T-helper 1 cell (primary cell): ENCODE results near the gene MMP2.

Experiments used
- DNase-seq, 5 donors: peaks; one replicate each; pipeline ENCODE4 v3.0.0-alpha.2; 2012 to 2020
- total RNA-seq, 4 donors: gene quantifications; one replicate each; lab custom pipeline; 2026; lab: John Stamatoyannopoulos, UW

The MMP2 gene
- 0 reads per million in 4 donors for total RNA-seq

DNA sequence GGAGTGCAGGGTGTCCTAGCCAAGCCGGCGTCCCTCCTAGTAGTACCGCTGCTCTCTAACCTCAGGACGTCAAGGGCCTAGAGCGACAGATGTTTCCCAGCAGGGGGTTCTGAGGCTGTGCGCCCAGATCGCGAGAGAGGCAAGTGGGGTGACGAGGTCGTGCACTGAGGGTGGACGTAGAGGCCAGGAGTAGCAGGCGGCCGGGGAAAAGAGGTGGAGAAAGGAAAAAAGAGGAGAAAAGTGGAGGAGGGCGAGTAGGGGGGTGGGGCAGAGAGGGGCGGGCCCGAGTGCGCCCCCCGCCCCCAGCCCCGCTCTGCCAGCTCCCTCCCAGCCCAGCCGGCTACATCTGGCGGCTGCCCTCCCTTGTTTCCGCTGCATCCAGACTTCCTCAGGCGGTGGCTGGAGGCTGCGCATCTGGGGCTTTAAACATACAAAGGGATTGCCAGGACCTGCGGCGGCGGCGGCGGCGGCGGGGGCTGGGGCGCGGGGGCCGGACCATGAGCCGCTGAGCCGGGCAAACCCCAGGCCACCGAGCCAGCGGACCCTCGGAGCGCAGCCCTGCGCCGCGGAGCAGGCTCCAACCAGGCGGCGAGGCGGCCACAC, at the start of gene MMP2:
MMP2 (plus strand) TSS at position 372 of the 603 bp plus-strand sequence. CDS start 282 bp downstream, outside the sequence.
- DNase-seq, result no peak

GRCh38 chr16:55433030-55433429, 46.0 kb upstream of the MMP2 start:
- no peak for DNase-seq

DNA sequence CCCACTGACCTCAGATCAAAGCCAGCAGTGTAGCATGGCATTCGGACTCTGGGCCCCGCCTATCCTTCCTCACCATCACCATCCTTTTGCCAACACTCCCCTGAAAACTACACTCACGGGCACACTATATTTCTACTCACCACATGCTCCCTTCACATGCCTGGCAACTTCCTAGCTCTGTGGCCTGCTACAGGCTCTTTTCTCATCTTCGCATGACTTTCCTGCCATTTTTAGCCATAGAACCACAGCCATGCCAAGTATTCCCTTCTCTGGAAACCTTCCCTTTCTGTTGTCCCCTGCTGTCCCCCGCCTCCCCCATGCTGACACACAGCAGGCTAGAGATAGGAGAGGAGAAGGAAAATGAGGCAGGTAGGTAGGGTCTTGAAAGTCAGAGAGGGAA, 45.5 kb upstream of the MMP2 start:
- DNase-seq, result no peak

DNA sequence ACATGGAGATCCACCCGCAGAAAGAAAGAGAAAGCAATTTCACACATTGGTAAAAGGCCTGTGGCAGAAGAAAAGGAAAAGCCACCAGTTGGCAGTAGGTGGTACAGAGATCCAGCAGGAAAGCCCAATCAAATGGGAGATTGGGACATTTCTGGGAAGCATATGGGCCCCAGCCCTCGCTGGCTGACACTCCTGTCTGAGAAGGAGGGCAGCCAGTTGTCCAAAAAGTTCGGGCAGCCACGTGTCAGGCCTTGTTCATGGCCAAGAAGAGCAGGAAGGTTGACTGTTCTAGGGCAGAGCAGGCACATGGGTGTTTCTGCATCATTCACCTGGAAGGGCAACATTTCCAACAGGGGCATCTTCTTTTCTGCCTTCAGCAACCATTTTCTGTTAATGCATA, 45.0 kb upstream of the MMP2 start:
- no peak for DNase-seq

- no peak for DNase-seq
These were observed 43.6 kb upstream of the MMP2 start for GRCh38 chr16:55435387-55435786.

GRCh38 chr16:55436587-55436986, 42.4 kb upstream of the MMP2 start:
- no peak for DNase-seq

- DNase-seq, result no peak
These were observed 41.4 kb upstream of the MMP2 start for GRCh38 chr16:55437625-55438024.

DNA sequence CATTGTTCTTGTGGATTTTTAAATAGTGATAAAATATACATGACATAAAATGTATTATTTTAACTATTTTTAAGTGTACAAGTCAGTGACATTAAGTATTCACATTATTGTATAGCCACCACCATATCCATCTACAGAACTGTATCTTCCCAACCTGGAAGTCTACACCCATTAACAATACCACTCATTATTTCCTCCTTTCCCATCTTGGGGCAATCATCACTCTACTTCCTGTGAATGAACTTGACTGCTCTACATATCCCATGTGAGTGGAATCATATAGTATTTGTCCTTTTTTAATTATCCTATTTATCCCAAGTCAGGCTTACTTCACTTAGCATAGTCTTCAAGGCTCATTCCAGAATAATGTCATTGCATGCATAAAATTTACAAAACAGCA, 40.7 kb upstream of the MMP2 start:
- no peak for DNase-seq

DNA sequence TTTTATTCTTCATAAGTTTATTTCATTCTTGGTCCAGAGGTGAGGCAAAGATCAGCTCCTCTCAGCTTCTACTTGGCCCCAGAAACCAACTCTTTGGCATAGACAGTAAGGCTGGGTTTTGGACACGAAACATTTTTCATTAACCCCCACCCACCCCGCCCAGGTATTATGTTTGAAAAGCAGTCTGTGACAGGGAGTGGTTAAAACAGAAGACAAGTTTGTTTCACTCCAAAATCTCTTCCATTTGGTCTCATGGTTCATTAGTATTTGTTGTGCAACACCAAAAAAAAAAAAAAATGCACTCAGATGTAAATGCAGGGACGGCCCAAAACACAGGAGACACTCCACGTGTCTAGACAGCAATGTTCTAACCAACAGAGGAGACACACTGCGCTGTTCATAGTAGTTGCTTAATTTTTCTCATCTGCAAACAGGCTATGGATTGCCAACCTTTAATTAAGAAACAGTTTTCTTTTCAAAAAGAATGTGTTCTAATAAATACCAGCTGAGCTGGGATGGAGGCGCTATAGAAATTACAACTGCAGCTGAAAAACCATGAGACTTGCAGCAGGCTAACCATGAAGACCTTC, 39.8 kb upstream of the MMP2 start:
- no peak for DNase-seq

DNA sequence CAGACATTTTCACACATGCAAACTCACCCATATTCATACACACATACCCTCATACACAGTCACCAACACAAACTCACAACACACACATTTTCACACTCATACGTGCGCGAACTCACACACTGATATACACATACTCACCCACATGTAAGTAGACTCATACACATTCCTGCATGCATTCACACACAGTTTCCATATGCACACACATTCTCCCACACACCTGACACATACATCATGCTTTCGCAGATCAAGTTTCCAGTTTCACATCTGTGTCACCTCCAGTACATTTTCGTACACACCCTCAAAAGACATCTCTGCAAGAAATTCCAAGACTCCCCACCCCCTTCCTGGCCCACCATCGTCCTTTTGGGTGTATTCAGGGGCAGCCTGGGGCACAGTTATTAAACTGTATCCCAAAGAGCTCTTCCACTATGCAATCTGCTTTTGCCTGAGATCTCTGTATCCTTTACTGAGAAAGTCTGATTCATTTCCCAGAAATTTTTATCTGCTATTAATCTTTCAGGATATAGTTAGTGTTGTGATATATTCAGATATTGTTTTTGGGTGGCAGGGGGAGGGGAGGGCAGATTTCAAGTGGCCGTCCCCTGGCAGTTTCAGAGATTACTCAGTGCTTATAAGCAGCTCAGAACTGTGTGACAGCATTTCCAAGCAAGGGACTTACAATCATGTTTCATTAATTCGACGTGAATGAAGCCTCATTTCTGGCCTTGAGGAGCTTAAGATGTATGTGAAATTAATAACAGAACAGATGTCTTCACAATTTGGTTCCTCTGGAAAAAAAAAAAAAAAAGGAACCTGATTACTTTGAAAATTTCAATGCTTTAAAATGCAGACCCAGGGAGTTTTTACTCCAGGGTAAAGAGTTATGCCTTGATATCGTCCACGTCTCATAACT, 35.3 kb upstream of the MMP2 start:
- DNase-seq, result no peak

DNA sequence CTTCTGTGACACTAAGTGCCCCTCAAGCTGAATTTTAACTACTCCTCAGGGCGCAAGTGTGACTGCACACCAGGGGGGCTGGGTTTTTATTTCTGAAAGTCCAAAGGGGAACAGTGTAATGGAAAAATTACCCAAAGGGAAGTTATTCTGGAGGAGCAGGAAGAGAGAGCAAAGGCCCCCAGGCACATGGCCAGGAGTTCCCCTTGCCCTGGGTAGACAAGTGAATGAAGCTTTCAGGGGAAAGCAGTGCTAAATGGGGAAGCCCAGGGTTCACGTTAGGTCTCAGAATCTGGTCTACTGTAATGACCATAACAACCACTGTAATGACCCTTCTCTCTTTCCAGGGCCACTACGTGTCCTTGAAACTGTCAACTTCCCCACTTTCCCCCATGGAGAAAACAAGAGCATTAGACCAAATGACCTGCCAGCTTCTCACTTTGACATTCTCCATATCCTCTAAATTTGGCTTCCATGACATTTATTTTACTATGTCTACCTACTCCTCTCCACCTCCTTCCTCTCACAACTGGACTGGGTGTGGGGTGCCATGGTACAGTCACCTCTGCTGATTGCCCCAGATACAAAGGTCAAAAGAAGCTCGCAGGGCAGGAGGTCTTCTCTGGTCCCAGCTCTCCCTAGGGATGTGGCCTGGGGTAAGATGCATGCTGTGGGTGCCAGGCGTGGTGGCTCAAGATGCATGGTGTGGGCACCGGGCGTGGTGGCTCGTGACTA, 34.1 kb upstream of the MMP2 start:
- no peak for DNase-seq

DNA sequence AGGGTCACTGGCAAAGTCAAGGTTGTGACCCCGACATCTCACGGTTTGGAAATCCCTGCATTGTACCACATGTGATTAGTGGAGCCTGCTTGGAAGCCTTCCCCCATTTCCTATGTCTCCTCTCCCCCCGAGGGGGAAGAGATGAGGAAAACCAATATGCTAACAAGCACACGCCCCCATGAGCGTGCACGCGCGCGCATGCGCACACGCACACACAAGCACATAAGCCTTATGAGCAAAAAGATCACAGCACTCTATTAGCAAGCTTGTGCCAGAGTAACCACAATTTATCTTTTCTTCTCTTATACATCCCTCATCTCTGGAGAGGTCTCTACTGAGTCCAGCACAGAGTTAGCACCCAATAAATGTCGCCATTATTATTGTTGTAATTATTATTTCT, 31.8 kb upstream of the MMP2 start:
- DNase-seq, result no peak

- DNase-seq, result no peak
These were observed 26.0 kb upstream of the MMP2 start for GRCh38 chr16:55452996-55453395.

DNA sequence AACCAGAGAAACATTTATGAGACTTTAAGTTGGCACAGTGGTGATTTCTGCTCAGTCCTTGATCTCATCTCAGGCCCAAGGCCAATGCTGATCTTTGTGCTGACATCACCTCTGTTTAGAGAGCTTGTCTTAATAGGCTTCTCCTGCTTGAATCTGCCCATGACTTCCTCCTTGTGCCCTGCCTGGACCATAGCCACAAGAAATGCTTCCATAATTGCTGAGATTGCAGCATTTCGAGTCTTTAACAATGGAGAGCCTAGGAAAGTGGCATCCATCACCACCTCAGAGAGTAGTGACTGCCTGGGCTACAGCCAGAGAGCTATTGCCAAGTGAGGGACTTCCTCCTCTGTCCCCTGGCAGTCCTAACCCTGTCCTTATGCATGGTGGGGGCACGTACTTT, 25.1 kb upstream of the MMP2 start:
- no peak for DNase-seq

DNA sequence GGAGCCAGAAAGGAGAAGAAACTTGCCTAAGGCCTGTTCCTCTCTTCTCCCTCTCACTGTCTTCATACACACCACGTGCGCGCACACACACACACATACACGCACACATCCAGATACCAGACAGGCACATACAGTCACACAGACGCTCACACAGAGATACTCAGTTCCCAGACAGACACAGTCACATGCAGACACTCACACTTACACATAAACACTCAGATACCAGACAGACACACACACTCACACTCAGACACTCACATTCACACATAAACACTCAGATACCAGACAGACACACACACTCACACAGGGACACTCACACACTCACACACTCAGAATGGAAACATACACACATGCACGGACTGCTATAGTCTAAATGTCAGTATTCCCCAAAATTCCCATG, 24.1 kb upstream of the MMP2 start:
- DNase-seq, result no peak

DNA sequence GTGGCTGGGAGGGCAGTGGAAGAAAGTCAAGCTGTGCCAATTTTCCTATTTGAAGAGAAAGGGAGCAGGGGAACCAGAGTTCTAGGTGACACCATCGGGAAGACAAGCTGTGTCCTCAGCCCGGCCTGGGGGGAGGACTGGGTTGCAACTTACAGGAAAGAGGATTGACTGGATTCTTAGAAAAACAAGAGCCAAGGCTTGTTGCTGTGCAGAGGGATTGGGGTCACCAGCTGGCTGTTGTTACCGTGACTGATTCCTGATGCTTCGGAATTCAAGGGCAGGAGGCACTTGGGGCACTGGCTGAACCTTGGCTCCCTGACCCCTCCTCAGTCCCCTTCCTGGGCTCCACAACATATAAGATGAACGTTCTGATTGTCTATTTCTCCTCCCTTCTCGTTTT, 16.8 kb upstream of the MMP2 start:
- no peak for DNase-seq

GRCh38 chr16:55464375-55464774, 14.6 kb upstream of the MMP2 start:
- DNase-seq, result no peak

- peak; percentile 55 to 76 (median 72) for DNase-seq
These were observed 13.7 kb upstream of the MMP2 start for GRCh38 chr16:55465077-55465896.

GRCh38 chr16:55466209-55466608, 12.8 kb upstream of the MMP2 start:
- DNase-seq, result no peak

- DNase-seq, result no peak
These were observed 11.1 kb upstream of the MMP2 start for GRCh38 chr16:55467898-55468297.

- no peak for DNase-seq
These were observed 10.5 kb upstream of the MMP2 start for GRCh38 chr16:55468352-55468990.
